Heart right ventricle (tissue), 16 donors: ENCODE data around the gene UPK2. TPM values are rescaled to one million over a fixed set of nuclear protein-coding genes. Genes with fewer than 3 reads are reported as not detected.

Experiments
- ATAC-seq, 8 donors: fragments of 200-7000 bp; cut with Tn5 transposase; one replicate each; pipeline ENCODE4 v1.9.1; 2020; ENCODE audit warnings: mild to moderate bottlenecking in 8 of 8, moderate library complexity in 8 of 8, moderate number of reproducible peaks in 1 of 8
- DNase-seq, 2 donors: peaks; one replicate each; pipeline ENCODE4 v3.0.0-alpha.2; 2020
- H3K27ac ChIP-seq, 10 donors: fragments of 200-600 bp; sonication (generic) in 2 of 10; one replicate each; pipeline versions ENCODE4 v1.5.0 to v1.8.0; 2020 to 2022; ENCODE audit warnings: mild to moderate bottlenecking in 3 of 10
- H3K27me3 ChIP-seq, 7 donors: fragments of 200-600 bp; one replicate each; pipeline ENCODE4 v1.8.0; 2021 to 2022; ENCODE audit warnings: mild to moderate bottlenecking in 2 of 7
- H3K36me3 ChIP-seq, 9 donors: fragments of 200-600 bp; sonication (generic) in 1 of 9; one replicate each; pipeline versions ENCODE4 v1.5.0 to v1.8.0; 2020 to 2022; ENCODE audit warnings: mild to moderate bottlenecking in 2 of 9
- H3K4me1 ChIP-seq, 9 donors: fragments of 200-600 bp; sonication (generic) in 1 of 9; one replicate each; pipeline versions ENCODE4 v1.5.0 to v1.8.0; 2020 to 2022; ENCODE audit warnings: mild to moderate bottlenecking in 4 of 9
- H3K4me3 ChIP-seq, 10 donors: fragments of 200-600 bp; sonication (generic) in 2 of 10; one replicate each; pipeline versions ENCODE4 v1.5.0 to v1.8.0; 2020 to 2022; ENCODE audit warnings: mild to moderate bottlenecking in 7 of 10, moderate library complexity in 2 of 10
- H3K9me3 ChIP-seq, 11 donors: fragments of 200-600 bp in 10 of 11; sonication (generic) in 2 of 11; one replicate each; pipeline versions ENCODE4 v1.5.0 to v1.8.0; 2013 to 2022; ENCODE audit warnings: mild to moderate bottlenecking in 2 of 11, control low read depth in 1 of 11, moderate library complexity in 1 of 11
- CTCF ChIP-seq, 9 donors: fragments of 200-600 bp; sonication (generic) in 2 of 9; IDR thresholded peaks; one replicate each; pipeline versions ENCODE4 v1.5.0 to v1.8.0; 2021 to 2022; ENCODE audit warnings: antibody characterized with exemption in 9 of 9, mild to moderate bottlenecking in 5 of 9, moderate library complexity in 1 of 9
- WGBS, 2 donors: extraction: QIAGEN DNeasy Blood & Tissue Kit; methylation state at CpG; one replicate each; pipeline ENCODE4 v1.1.7; 2013; ENCODE audit warnings: inconsistent platforms in 1 of 2; 5-methylcytosine and 5-hydroxymethylcytosine counted together
- intact Hi-C, 10 donors: fragments of 100-400 bp; cut with DNase I; formaldehyde crosslinking; loops; one replicate each; pipeline versions ENCODE4 v1.11.1 to v1.14.2; 2022
- polyA plus RNA-seq, 2 donors: library from polyadenylated mRNA; stranded (reverse); fragments of 200-250 nt; gene quantifications; one replicate each; pipeline ENCODE4 v1.2.3, GENCODE V29; 2013
- total RNA-seq, 10 donors: library from RNA; stranded (reverse); fragmentation: NEBNext Ultra II Directional in 3 of 10; extraction: Animal tissue kit (Norgen Biotek cat#: 25700) in 3 of 10; gene quantifications; one replicate each; pipeline versions ENCODE4 v1.2.1 to v1.2.4, GENCODE V29; 2021 to 2023
- donor health status: Arrhythmogenic right ventricular cardiomyopathy.
- donor health status: ischemic (EF 13 %, LVEDD 7.1; RV severe dilation, severe dysfunction).
- donor health status: healthy with polysubstance abuse.
- donor health status: DM: no; HTN: yes; CAD: no.
- donor health status: DM: no; HTN: no; CAD: no.
- donor health status: ischemic (EF 25% LVEDD 6.9; RV normal size, moderate dysfunction).
- donor health status: ischemic (EF 25% LVEDD 5.7; RV mildly dilated, moderate dysfunction).
- donor health status: healthy.
- donor health status: DM: yes; HTN: yes; CAD: no.
- donor health status: Ischemic cardiomyopathy.
- donor health status: ischemic (EF 35%, LVEDD 5.7; RV mildly dilated, moderate dysfunction).
- donor health status: nonischemic (EF 11% LVEDD 7.7; RV severe dilation, severe dysfunction).
- donor health status: DM: yes; HTN: yes; CAD: no.
- donor health status: PGD.
- donor health status: ischemic (EF 29% LVEDD 5.4; RV normal size, mild dysfunction).
- donor health status: nonischemic (EF 23%, LVEDD 6.1; RV moderate dilation, normal function).

Gene UPK2
- total and polyA plus RNA-seq, 12 donors, result 0.04 TPM; not detected in 11

GRCh38 chr11:118915941-118916841 is 39.9 kb upstream of the UPK2 start:
- Histone ChIP-seq H3K27ac (peak overlapping the region; percentile 83 to 98 (median 94)), H3K9me3 (no peaks in the 10 kb centered on the region), H3K4me1 (peaks cover 86 to 99% (median 98%) of the 10 kb centered on the region in 9 donors), H3K36me3 (no peaks in the 10 kb centered on the region), H3K27me3 (no peaks in the 10 kb centered on the region), H3K4me3 (peak overlapping the region in 5 of 10 donors; percentile 1 to 22 (median 12))
- WGBS, 2 donors, result 34 to 40% methylated on average over 10 of the region's 10 CpGs
- ATAC-seq (no peak), DNase-seq (no peak)
- intact Hi-C loops, result no loop called here
- no peak for TF ChIP-seq CTCF (IDR thresholded peaks at IDR 0.05)

- peak in 6 of 8 donors; percentile 9 to 23 (median 16) for ATAC-seq
- Histone ChIP-seq H3K36me3 (no peaks in the 10 kb centered on the region), H3K27me3 (no peaks in the 10 kb centered on the region), H3K4me3 (peak overlapping the region in 4 of 10 donors; percentile 10 to 22 (median 16)), H3K4me1 (peaks cover 86 to 99% (median 98%) of the 10 kb centered on the region in 9 donors), H3K27ac (peak overlapping the region; percentile 83 to 98 (median 94)), H3K9me3 (no peaks in the 10 kb centered on the region)
- intact Hi-C loops, result no loop called here
- peak; percentile 57 to 70 for DNase-seq
- TF ChIP-seq CTCF (IDR thresholded peaks at IDR 0.05), result no peak
- WGBS, 2 donors, result 26 to 31% methylated on average over 8 of the region's 8 CpGs
These were observed 39.2 kb upstream of the UPK2 start for GRCh38 chr11:118916842-118917388.

- peaks cover 86 to 99% (median 98%) of the 10 kb centered on the region in 9 donors for H3K4me1 ChIP-seq
- H3K36me3 ChIP-seq, result no peaks in the 10 kb centered on the region
- H3K27me3 ChIP-seq, result no peaks in the 10 kb centered on the region
- 12% methylated on average over 13 of the region's 13 CpGs for WGBS, 2 donors
- no peaks in the 10 kb centered on the region for H3K9me3 ChIP-seq
- ATAC-seq (peak in 7 of 8 donors; percentile 14 to 36 (median 20)), DNase-seq (peak in 1 of 2 donors; percentile 50)
- intact Hi-C loops, result no loop called here
- H3K27ac ChIP-seq, result peak overlapping the region; percentile 83 to 98 (median 94)
- peak overlapping the region in 8 of 10 donors; percentile 19 to 38 (median 27) for H3K4me3 ChIP-seq
- TF ChIP-seq CTCF (IDR thresholded peaks at IDR 0.05), result no peak
These were observed 38.5 kb upstream of the UPK2 start for GRCh38 chr11:118917481-118918127.

- TF ChIP-seq CTCF (IDR thresholded peaks at IDR 0.05), result no peak
- no peaks in the 10 kb centered on the region for H3K27me3 ChIP-seq
- ATAC-seq (peak; percentile 1 to 31 (median 19)), DNase-seq (peak; percentile 75 to 80)
- peak overlapping the region; percentile 83 to 98 (median 94) for H3K27ac ChIP-seq
- H3K36me3 ChIP-seq, result no peaks in the 10 kb centered on the region
- H3K4me1 ChIP-seq, result peaks cover 83 to 99% (median 98%) of the 10 kb centered on the region in 9 donors
- WGBS, 2 donors, result 4 to 5% methylated on average over 14 of the region's 14 CpGs
- no peaks in the 10 kb centered on the region for H3K9me3 ChIP-seq
- intact Hi-C loops, result no loop called here
- peak overlapping the region in 9 of 10 donors; percentile 19 to 41 (median 30) for H3K4me3 ChIP-seq
These were observed 37.9 kb upstream of the UPK2 start for GRCh38 chr11:118918128-118918685.
